Measurements from ENCODE around the gene SPATA31E1.
"Not testable (repeated sequence)": the region's sequence is repeated elsewhere in the genome, so short reads cannot be mapped to it uniquely, and the experiment has no call there.

Gene SPATA31E1

GRCh38 chr9:87889882-87890252 lies 7.2 kb downstream of the SPATA31E1 start:
- FAIRE-seq (no peak), DNase-seq (ENCODE audit: insufficient read length, low spot score) (no peak)
- TF ChIP-seq CTCF (IDR thresholded peaks at IDR 0.05; ENCODE audit: insufficient read depth, missing control alignments), result no peak

- no peak for TF ChIP-seq CTCF (IDR thresholded peaks at IDR 0.05; ENCODE audit: insufficient read depth, missing control alignments)
- DNase-seq (ENCODE audit: insufficient read length, low spot score) (no peak), FAIRE-seq (no peak)
Measured at GRCh38 chr9:87890837-87891236, 8.2 kb downstream of the SPATA31E1 start.

- no peak for TF ChIP-seq CTCF (IDR thresholded peaks at IDR 0.05; ENCODE audit: insufficient read depth, missing control alignments)
- FAIRE-seq, result no peak
- DNase-seq (ENCODE audit: insufficient read length, low spot score), result no peak
Measured at GRCh38 chr9:87891754-87892153, 9.1 kb downstream of the SPATA31E1 start.

- TF ChIP-seq CTCF (IDR thresholded peaks at IDR 0.05; ENCODE audit: insufficient read depth, missing control alignments), result no peak
- DNase-seq (ENCODE audit: insufficient read length, low spot score) (no peak), FAIRE-seq (no peak)
Measured at GRCh38 chr9:87892956-87893355, 10.3 kb downstream of the SPATA31E1 start.

- FAIRE-seq (no peak), DNase-seq (ENCODE audit: insufficient read length, low spot score) (no peak)
- TF ChIP-seq CTCF (IDR thresholded peaks at IDR 0.05; ENCODE audit: insufficient read depth, missing control alignments), result no peak
Measured at GRCh38 chr9:87894998-87895625, 12.4 kb downstream of the SPATA31E1 start.

- TF ChIP-seq CTCF (IDR thresholded peaks at IDR 0.05; ENCODE audit: insufficient read depth, missing control alignments), result no peak
- DNase-seq (ENCODE audit: insufficient read length, low spot score) (no peak), FAIRE-seq (no peak)
Measured at GRCh38 chr9:87896891-87897290, 14.2 kb downstream of the SPATA31E1 start.

GRCh38 chr9:87898151-87898550 lies 15.5 kb downstream of the SPATA31E1 start:
- no peak for FAIRE-seq
- DNase-seq (ENCODE audit: insufficient read length, low spot score), result no peak
- no peak for TF ChIP-seq CTCF (IDR thresholded peaks at IDR 0.05; ENCODE audit: insufficient read depth, missing control alignments)

GRCh38 chr9:87902371-87902770 lies 19.7 kb downstream of the SPATA31E1 start:
- not testable (repeated sequence) for DNase-seq (ENCODE audit: insufficient read length, low spot score); FAIRE-seq
